Stimulated activated CD8-positive, alpha-beta memory T cell treated with anti-CD3 and anti-CD28 coated beads, Interleukin-4, amount 100 ng/mL, for 48 hours (primary cell): ENCODE data around the gene BLOC1S4.

ENCODE experiments used
- DNase-seq: peaks from one replicate; pipeline ENCODE4 v3.0.0-alpha.2; 2020

Gene BLOC1S4

GRCh38 chr4:6692806-6693205 is 23.2 kb upstream of the BLOC1S4 start:
- DNase-seq, result no peak

- no peak for DNase-seq
Measured at GRCh38 chr4:6693231-6694176, 22.5 kb upstream of the BLOC1S4 start, which contains the start of gene S100P. Gene S100P (plus strand): TSS chr4:6693878. CDS start chr4:6693933, 55 bp downstream.

GRCh38 chr4:6694177-6694901 is 21.6 kb upstream of the BLOC1S4 start:
- DNase-seq, result no peak

- peak; percentile 62 for DNase-seq
Measured at GRCh38 chr4:6695660-6696610, 20.0 kb upstream of the BLOC1S4 start.

- no peak for DNase-seq
Measured at GRCh38 chr4:6696611-6697010, 19.4 kb upstream of the BLOC1S4 start.

- no peak for DNase-seq
Measured at GRCh38 chr4:6697131-6697530, 18.8 kb upstream of the BLOC1S4 start.

- no peak for DNase-seq
Measured at GRCh38 chr4:6699388-6699787, 16.6 kb upstream of the BLOC1S4 start.

- DNase-seq, result no peak
Measured at GRCh38 chr4:6699903-6700302, 16.1 kb upstream of the BLOC1S4 start.

- peak; percentile 76 for DNase-seq
Measured at GRCh38 chr4:6701371-6701770, 14.6 kb upstream of the BLOC1S4 start.

- no peak for DNase-seq
Measured at GRCh38 chr4:6702761-6703160, 13.2 kb upstream of the BLOC1S4 start.

- no peak for DNase-seq
Measured at GRCh38 chr4:6703786-6704185, 12.2 kb upstream of the BLOC1S4 start.

GRCh38 chr4:6705646-6706045 is 10.3 kb upstream of the BLOC1S4 start:
- no peak for DNase-seq

GRCh38 chr4:6706173-6706572 is 9.8 kb upstream of the BLOC1S4 start:
- DNase-seq, result no peak

- DNase-seq, result peak; percentile 97
Measured at GRCh38 chr4:6709230-6710114, 6.5 kb upstream of the BLOC1S4 start, which contains the start of gene MRFAP1L1. Gene MRFAP1L1 (minus strand): TSS chr4:6709865. CDS start chr4:6709629, 236 bp downstream.

- no peak for DNase-seq
Measured at GRCh38 chr4:6710282-6710681, 5.7 kb upstream of the BLOC1S4 start.

GRCh38 chr4:6710996-6711395 is 5.0 kb upstream of the BLOC1S4 start:
- DNase-seq, result no peak

GRCh38 chr4:6714954-6715353 is 1.0 kb upstream of the BLOC1S4 start:
- DNase-seq, result no peak

GRCh38 chr4:6715704-6716017 is 313 bp upstream of the BLOC1S4 start:
- no peak for DNase-seq

- DNase-seq, result no peak
Measured at GRCh38 chr4:6716958-6717655, 1.1 kb downstream of the BLOC1S4 start.

GRCh38 chr4:6718932-6719610 is 3.1 kb downstream of the BLOC1S4 start:
- DNase-seq, result no peak
